GM21737 (cell line): Measurements from ENCODE around the gene HCLS1.
"Not testable (repeated sequence)": the region's sequence is repeated elsewhere in the genome, so short reads cannot be mapped to it uniquely, and the experiment has no call there.

Experiments
- ATAC-seq: cut with Tn5 transposase; IDR thresholded peaks from one replicate; pipeline ENCODE4 v1.9.1; 2021; ENCODE audit warnings: mild to moderate bottlenecking, moderate library complexity; ENCODE audit not compliant: unreplicated experiment

Gene HCLS1, protein sequence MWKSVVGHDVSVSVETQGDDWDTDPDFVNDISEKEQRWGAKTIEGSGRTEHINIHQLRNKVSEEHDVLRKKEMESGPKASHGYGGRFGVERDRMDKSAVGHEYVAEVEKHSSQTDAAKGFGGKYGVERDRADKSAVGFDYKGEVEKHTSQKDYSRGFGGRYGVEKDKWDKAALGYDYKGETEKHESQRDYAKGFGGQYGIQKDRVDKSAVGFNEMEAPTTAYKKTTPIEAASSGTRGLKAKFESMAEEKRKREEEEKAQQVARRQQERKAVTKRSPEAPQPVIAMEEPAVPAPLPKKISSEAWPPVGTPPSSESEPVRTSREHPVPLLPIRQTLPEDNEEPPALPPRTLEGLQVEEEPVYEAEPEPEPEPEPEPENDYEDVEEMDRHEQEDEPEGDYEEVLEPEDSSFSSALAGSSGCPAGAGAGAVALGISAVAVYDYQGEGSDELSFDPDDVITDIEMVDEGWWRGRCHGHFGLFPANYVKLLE

DNA sequence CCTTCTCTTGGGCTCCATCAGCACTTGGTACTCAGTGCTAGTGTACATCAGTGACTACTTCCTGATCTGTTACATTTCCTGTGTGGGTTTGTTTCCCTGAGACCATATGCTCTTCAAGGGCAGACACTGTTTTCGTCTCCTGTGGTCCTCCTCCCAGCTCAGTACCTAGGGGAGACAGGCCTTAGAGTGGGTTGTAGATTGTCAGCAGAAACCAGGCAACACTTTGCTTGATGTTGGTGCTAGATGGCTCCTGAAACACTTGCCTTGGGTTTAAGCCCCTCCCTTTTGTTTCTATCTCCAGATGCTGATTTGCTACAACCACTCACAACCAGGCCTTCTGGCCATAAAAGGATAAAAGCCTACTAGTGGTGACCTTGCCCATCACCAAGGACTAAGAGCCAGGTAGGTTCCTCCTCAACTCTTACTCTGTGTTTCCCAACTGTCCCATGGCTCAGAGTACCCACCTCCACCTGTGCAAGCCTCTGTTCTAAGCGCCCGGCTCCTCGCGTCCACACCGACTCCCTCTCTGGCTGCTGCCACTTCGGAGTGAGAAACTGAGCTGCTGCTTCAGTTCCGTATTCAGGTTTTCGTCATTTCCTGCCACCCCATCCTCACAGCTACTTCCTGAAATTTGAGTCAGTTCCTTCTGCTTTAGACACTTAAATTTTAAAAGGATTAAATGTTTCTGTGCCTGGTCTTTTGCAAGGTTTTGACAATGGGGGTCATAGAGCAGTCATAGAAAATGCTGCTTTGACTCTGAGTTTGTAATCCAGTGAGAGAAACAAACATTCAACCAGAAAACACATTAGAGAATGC lies at the start of gene HCLS1:
Gene HCLS1 (minus strand): TSS at position 548 of the 816 bp plus-strand sequence. CDS start 2,556 bp downstream, outside the sequence.
- ATAC-seq = peak; percentile 71

DNA sequence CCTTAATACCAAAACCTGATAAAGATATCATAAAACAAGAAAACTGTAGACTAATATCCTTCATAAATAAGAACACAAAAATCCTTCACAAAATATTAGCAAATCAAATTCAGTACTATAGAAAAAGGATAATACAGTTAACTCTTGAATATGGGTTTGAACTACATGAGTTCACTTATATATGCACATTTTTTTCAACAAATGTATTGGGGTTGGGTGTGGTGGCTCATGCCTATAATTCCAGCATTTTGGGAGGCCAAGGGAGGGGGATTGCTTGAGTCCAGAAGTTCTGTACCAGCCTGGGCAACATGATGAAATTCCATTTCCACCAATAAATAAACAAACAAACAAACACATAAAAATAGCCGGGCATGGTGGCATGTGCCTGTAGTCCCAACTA lies 49.6 kb upstream of the HCLS1 start:
- no peak for ATAC-seq

DNA sequence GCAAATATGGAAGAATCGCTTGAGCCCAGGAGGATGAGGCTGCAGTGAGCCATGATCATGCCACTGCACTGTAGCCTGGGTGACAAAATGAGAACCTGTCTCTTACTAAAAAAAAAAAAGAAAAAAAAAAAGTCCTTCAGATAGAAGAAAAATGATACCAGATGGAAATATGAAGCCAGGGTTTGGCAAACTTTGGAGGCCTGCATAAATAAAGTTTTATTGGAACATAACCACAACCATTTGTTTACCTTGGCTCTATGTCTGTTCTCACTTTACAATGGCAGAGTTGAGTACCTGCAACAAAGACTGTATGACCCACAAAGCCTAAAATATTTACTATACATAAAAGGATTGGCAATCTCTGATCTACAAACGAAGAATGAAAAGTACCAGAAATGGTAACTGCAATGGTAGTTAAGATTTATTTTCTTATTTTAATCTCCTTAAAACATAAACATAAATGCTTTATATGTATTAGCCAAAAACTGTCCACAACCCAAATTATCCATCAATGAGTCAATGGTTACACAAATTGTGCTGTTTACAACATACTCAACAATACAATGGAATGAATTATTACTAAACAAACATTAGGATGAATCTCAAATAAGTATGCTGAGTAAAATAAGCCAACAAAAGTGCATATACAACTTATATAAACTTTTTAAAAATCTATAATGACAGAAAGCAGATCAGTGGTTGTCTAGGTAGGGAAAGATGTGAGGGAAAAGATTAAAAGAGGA lies 47.0 kb upstream of the HCLS1 start:
- no peak for ATAC-seq

DNA sequence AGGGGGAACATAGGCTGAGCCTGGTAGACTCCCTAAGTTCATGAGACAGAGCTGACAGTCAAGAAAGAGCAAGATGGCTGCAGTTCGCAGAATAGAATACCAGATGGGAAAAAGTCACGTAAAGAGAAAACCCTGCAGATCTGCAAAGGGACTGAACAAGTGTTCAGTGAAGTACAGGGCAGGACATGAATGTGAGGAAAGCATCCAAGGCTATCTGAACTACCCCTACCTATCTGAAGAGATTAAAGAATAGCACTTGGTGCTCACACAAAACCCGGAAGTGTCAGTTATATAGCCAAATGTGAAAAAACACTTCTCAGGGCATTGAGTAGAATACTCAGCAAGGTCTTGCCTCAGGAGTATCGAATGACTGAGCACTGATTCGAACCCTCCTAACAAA lies 44.8 kb upstream of the HCLS1 start:
- no peak for ATAC-seq

DNA sequence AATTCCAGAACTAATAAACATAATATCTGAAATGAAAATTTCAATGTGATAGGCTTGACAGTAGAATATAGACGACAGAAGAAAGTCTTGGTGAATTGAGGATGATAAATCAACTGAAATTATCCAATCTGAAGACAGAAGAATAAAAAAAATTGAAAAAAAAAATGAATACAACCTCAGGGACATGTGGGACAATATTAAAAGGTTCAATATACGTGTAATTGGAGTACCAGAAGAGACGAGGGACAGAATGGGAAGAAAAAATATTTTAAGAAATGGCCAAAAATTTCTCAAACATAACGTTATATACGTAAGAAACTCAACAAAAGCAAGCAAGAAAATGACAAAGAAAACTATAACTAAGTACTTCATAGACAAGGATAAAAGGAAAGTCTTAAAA lies 43.3 kb upstream of the HCLS1 start:
- no peak for ATAC-seq

DNA sequence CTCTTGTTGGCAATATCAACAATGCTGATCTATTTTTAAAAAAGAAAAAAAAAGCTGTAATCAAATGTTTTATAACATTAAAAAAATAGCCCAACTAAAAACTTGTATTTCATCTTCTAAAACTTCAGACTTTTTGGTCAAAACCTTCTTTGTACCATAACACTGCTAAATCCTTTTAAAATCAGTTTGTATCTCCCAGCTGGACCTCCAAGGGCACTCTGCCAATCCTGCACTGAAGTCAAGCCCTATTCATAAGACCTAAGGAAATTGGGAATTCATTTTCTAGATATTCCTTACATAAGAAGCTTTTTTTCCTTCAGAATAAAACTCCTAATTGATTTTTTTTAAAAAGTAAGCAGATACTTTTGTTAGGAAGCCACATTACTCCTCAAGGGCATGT lies 38.2 kb upstream of the HCLS1 start:
- no peak for ATAC-seq

DNA sequence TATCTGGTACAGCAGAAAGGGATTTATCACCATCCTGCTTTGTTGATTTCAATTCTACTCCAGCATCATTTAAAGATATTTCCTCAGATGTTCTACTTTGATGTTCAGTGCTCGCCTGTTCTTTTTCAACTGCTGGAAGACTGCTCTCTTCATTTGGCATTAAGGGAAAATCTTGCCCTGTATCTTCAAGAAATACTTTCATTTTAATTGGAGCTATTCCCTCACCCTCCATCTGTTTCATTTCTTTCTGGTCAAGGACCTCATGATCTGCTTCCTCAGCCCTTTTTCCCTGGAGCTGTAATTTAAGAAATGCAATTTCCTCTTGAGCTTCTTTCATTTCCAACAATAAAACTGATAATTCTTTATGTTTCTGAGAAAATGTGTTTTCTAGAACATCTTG lies 37.8 kb upstream of the HCLS1 start:
- no peak for ATAC-seq

DNA sequence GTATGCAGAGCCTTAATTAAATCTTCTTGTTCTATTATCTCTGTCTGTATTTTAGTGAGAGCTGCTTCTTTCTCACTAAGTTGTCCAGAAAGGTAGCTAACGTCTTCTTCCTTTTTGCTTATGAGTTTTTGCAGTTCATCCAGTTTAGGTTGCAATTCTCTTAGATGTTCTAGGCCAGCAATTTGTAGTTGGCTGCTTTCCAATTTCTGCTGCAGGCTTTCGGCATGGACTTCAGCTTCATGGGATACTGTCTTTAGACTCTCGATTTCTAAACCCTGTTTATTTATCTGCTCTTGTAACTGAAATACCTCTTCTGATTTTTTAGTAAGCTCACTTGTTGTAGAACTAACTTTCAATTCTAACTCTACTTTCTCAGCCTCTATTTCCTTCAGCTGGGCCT lies 35.5 kb upstream of the HCLS1 start:
- ATAC-seq = no peak

DNA sequence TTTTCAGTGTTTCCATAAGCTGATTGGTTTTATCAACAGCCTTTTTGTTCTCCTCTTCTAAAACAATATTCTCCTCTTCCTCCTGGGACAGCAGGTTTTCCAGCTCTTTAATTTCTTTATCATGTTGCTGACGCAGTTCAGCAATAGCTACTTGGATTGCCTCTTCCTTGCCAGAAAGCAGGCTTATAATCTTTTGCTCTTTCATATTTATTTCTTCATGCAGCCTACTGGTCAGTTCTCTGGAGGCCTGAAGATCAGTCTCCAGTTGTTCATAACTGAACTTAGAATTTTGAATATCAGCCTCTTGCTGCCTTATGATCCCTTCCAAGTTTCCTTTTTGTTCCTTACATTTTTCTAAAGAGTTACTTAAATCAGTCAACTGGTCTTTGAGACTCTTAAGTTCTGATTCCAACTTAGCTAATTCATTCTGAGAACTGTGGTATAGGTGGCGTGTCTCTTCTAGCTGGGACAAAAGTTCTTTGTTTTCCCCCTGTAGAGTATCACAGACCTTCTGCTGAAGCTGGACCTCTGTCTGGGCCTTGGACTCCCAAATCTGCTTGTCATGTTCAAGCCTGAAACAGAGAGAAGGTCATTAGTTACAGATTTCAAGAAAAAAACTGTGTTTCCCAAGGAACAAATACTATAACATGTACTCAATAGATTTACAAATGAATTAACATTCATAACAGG lies 31.5 kb upstream of the HCLS1 start:
- no peak for ATAC-seq

DNA sequence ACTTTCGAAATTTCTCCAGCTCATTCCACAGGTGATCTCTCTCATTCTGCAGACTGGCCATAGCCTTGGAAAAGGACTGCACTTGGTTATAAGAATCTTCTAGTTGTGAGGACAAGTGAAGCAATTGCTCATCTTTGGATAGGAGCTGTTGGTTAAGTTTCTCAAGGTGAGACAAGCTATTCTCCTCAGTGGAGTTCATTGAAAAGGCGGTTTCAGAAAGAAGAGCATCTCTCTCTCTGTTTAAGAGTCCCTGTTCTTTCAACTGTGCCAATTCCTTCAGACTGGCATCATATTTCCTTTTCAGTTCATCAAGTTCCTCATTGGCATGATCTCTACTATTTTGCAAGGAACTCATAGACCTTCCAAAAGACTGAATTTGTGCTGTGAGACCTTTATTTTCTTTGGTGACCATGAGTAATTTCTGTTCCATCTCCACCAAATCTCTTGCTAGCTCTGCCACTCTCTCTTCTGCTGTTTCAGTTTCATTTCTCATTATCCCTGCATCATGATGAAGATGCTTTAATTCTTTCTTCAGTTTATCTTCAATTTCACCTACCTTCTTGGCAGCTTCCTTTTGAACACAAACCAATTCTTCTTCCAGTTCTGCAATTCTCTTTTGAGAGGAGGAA lies 30.2 kb upstream of the HCLS1 start:
- no peak for ATAC-seq

DNA sequence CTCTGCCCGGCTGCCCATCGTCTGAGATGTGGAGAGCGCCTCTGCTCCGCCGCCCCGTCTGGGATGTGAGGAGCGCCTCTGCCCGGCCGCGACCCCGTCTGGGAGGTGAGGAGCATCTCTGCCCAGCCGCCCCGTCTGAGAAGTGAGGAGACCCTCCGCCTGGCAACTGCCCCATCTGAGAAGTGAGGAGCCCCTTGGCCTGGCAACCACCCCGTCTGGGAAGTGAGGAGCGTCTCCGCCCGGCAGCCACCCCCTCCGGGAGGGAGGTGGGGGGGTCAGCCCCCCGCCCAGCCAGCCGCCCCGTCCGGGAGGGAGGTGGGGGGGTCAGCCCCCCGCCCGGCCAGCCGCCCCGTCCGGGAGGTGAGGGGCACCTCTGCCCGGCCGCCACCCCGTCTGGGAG lies 28.0 kb upstream of the HCLS1 start:
- ATAC-seq = not testable (repeated sequence)

DNA sequence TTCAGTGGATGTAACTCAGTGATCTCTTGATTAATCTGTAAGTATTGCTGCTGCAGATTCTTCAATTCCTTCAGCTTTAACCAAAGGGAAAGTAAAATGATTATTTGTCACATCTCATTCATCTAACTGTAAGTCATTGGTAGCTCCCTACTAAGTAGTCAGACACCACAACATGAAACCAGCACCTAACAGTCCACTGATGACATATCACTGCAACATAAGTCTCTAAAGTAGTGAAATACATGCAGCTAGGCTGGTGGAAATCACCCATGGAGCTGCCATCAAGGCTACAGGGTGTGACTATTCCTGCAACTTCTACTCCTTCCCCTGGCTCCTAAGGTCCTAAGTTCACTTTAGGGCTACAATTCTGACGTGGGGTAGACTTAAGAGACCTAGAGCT lies 21.1 kb upstream of the HCLS1 start:
- no peak for ATAC-seq

DNA sequence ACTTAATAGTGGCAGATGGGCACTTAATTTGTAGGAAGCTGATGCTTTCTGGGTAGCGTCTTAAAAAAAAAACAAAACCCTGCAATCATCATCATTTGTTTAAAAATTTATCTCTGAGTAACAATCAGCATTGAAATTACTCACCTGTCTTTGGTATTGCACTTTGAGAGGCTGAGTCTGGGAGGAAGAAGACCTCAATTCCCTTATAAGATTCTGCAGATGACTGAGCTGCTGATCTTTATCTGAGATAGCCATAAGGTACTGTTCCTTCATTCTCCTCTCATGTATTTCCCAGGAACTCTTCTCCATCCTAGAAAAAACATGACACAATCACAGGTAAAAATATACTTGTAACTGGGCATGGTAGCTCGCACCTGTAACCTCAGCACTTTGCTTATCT lies 16.4 kb upstream of the HCLS1 start:
- no peak for ATAC-seq

DNA sequence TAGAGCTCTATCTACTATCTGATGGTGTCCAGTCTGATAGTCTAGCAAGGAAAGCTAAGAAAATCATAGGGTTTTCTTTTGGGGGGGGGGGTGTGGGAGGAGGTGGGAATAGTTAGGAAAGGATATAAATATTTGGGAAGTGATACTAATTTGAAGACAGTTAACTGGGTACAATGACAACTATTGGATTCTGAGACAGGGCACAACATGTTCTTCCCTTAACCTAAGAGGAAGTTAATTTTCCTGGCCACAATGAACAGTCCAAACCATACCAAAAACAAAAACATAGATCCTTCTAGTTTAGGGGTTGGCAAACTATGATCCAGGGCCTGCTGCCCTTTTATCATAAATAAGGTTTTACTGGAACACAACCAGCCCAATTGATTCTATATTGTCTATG lies 10.0 kb upstream of the HCLS1 start:
- ATAC-seq = no peak

DNA sequence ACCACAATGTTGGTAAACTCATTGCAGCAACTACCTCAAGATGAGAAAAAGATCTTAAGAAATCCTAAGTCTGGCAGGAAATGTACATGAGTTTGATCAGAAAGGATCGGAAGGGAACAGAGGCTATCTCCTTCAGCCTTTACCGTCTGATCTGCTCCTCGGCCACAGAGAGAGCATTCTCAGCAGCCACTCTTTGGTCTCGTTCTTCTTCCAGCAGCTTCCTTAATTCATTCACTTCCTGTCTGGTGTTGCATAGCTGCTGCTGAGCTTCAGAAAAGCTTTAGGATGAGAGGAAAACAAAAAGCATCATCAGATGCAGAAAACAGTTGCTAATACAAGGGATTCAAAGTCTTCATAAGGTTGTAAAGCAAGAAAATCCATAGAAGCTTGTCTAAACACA lies 6.6 kb upstream of the HCLS1 start:
- no peak for ATAC-seq

DNA sequence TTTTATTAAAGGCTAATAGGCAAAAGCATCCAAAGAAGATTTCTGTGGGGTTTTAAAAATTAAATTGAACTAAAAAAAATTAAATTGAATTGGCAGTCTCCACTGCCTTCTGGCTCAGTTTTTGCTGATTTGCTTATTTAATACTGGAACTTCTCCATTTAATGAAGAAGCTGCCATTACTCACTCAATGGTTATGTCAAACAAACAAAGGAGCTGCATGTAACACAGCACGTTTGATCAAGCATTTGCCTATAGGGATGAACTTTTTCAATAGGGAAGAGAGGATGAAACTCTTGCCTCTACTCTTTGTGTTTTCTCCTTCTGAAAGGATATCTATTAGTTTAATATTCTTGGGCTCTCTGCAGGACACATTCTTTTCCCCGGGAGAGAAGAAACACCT lies 4.8 kb upstream of the HCLS1 start:
- no peak for ATAC-seq

DNA sequence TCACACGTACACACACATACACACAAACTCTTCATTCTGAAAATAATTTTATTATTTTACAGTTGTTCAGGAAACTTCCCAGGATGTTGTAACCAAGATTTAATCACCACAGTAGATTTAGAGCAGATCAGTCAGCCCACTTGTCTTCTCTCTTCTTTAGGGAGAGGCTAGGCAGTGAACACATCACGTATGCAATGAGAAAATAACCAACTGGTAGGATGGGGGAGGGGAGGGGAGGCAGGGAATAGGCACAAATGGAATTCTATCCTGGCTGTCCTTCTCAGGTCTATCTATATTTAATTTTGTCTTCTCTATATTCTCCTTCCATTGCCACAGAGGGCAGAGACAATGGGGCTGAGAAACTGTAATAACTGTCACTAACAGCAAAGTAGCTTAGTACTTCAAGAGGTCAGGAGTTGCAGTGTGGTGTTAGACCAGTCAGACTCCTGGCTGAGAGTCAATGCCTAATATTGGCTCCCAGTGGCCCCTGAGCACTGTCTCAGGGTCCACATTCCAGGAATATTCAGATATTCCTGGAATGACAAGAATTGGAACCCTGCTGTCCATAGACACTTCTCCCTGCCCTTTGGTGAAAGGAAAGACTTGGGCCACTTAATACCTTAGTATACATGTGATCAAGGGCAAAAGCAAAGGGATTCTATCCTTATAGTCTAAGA lies 2.6 kb upstream of the HCLS1 start:
- ATAC-seq = no peak

DNA sequence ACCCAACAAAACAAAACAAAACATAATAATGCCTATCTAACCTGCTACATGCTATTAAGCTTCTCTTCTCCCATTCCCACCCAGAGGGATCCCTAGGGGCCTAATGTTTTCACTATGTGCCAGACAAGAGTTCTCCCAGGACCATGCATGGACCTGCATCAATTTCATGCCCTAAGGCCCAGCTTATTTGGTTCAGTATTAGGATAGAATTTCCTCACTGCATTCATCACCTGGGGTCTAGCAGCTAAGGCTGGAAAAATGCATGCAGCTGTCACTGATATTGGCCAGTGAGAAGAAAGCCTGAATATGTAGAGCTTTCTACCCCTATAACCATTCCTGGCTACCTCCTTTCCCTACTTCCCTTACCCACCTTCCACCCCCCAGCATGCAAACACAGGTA lies 2.0 kb upstream of the HCLS1 start:
- ATAC-seq = no peak

DNA sequence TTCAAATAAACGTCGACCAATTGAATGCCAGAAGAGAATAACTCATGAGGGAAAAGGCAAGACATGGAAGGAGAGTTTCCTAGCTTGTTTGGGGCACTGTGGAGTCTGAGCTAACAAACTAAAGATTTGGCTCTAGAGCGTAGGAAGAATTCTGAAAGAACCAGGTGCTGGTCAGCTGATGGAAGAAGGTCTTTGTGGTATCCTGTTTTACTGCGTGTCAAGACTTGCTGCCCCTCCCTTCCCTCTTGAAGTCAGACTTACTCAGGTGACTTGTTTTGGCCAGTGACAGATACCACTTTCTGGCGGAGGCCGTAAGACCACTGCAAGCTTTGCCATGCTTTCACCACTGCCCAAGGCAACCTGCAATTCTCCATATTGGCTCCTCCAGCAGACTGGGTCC lies 673 bp upstream of the HCLS1 start:
- no peak for ATAC-seq

DNA sequence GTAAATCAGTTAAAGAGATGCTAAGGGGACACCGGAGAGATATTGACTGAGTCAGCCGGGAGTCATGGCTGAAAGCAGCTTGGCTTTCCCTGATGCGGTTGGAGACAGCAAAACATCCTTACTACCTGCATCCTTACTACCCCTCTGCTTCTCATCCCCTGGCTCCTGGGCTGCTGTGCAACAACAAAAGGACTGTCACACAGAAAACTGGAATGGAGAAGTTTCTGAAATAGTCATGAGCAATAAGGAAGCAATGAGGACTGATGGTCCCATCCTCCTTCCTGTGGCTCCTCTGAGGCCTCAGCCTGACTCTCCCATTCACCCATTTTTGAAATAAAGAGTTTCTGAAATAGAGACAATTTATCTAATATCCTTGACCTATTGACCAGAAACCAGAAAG lies 1.1 kb downstream of the HCLS1 start:
- ATAC-seq = no peak
